Mononuclear cell (primary cell): ENCODE data around the gene ARX. TPM values are rescaled to one million over a fixed set of nuclear protein-coding genes. Genes with fewer than 3 reads are reported as not detected.

Experiments used
- H3K27me3 ChIP-seq: 2 replicates; pipeline ENCODE4 v1.6.0; 2011; ENCODE audit warnings: low read length, control low read depth; ENCODE audit not compliant: insufficient read depth
- H3K4me1 ChIP-seq: 2 replicates; pipeline ENCODE4 v1.5.1; 2011; ENCODE audit warnings: mild to moderate bottlenecking, low read length, control low read depth; ENCODE audit not compliant: insufficient read depth
- H3K4me3 ChIP-seq: 2 replicates; pipeline ENCODE4 v1.5.1; 2011; ENCODE audit warnings: mild to moderate bottlenecking, low read length, moderate library complexity
- H3K9me3 ChIP-seq: 2 replicates; pipeline ENCODE4 v1.5.1; 2011; ENCODE audit warnings: low read depth, mild to moderate bottlenecking, control low read depth, low read length
- total RNA-seq: library from RNA; depleted of rRNA; stranded (reverse); fragments of >200 nt; gene quantifications from one replicate; pipeline ENCODE4 v1.2.3, GENCODE V29; 2012

ARX gene
- total RNA-seq, 1 donor: under 0.01 TPM

GRCh38 chrX:25022499-25023325, 6.9 kb upstream of the ARX start:
- Histone ChIP-seq H3K4me3 (no peak overlapping the region), H3K9me3 (no peaks in the 10 kb centered on the region), H3K4me1 (peaks cover 19% of the 10 kb centered on the region), H3K27me3 (peaks cover 67% of the 10 kb centered on the region)

GRCh38 chrX:25020905-25021449, 5.2 kb upstream of the ARX start:
- Histone ChIP-seq H3K9me3 (no peaks in the 10 kb centered on the region), H3K4me3 (no peak overlapping the region), H3K4me1 (peaks cover 19% of the 10 kb centered on the region), H3K27me3 (peaks cover 84% of the 10 kb centered on the region)

- H3K4me1 ChIP-seq: peaks cover 19% of the 10 kb centered on the region
- no peak overlapping the region for H3K4me3 ChIP-seq
- H3K9me3 ChIP-seq: no peaks in the 10 kb centered on the region
- H3K27me3 ChIP-seq: peaks cover 83% of the 10 kb centered on the region
These were observed 4.7 kb upstream of the ARX start for GRCh38 chrX:25020391-25020904.

- Histone ChIP-seq H3K4me1 (peaks cover 19% of the 10 kb centered on the region), H3K4me3 (no peak overlapping the region), H3K9me3 (no peaks in the 10 kb centered on the region), H3K27me3 (peaks cover 88% of the 10 kb centered on the region)
These were observed 4.1 kb upstream of the ARX start for GRCh38 chrX:25019707-25020390.

GRCh38 chrX:25018682-25019081, 2.9 kb upstream of the ARX start:
- Histone ChIP-seq H3K4me1 (peaks cover 19% of the 10 kb centered on the region), H3K9me3 (no peaks in the 10 kb centered on the region)

GRCh38 chrX:25017667-25018247, 2.0 kb upstream of the ARX start:
- no peaks in the 10 kb centered on the region for H3K9me3 ChIP-seq
- H3K4me1 ChIP-seq: peaks cover 19% of the 10 kb centered on the region
- no peak overlapping the region for H3K4me3 ChIP-seq
- H3K27me3 ChIP-seq: peaks cover 81% of the 10 kb centered on the region

More at GRCh38 chrX:25018682-25019081, 2.9 kb upstream of the ARX start:
- Histone ChIP-seq H3K27me3 (peaks cover 90% of the 10 kb centered on the region), H3K4me3 (no peak overlapping the region)

- Histone ChIP-seq H3K9me3 (no peaks in the 10 kb centered on the region), H3K4me1 (peaks cover 19% of the 10 kb centered on the region), H3K27me3 (peaks cover 78% of the 10 kb centered on the region), H3K4me3 (no peak overlapping the region)
These were observed 1.3 kb upstream of the ARX start for GRCh38 chrX:25016938-25017598.

GRCh38 chrX:25016361-25016671, 551 bp upstream of the ARX start:
- H3K4me3 ChIP-seq: no peak overlapping the region
- peaks cover 78% of the 10 kb centered on the region for H3K27me3 ChIP-seq
- peaks cover 17% of the 10 kb centered on the region for H3K4me1 ChIP-seq
- H3K9me3 ChIP-seq: no peaks in the 10 kb centered on the region

GRCh38 chrX:25014366-25014838, 1.4 kb downstream of the ARX start:
- no peaks in the 10 kb centered on the region for H3K4me1 ChIP-seq
- H3K9me3 ChIP-seq: no peaks in the 10 kb centered on the region
- no peak overlapping the region for H3K4me3 ChIP-seq
- peaks cover 81% of the 10 kb centered on the region for H3K27me3 ChIP-seq

- Histone ChIP-seq H3K27me3 (peaks cover 81% of the 10 kb centered on the region), H3K9me3 (no peaks in the 10 kb centered on the region), H3K4me3 (no peak overlapping the region)
These were observed 2.0 kb downstream of the ARX start for GRCh38 chrX:25013632-25014365.

GRCh38 chrX:25012793-25013631, 2.8 kb downstream of the ARX start:
- Histone ChIP-seq H3K27me3 (peaks cover 83% of the 10 kb centered on the region), H3K4me3 (no peak overlapping the region), H3K9me3 (no peaks in the 10 kb centered on the region), H3K4me1 (no peaks in the 10 kb centered on the region)

More at GRCh38 chrX:25013632-25014365, 2.0 kb downstream of the ARX start:
- no peaks in the 10 kb centered on the region for H3K4me1 ChIP-seq

- Histone ChIP-seq H3K4me1 (no peaks in the 10 kb centered on the region), H3K9me3 (no peaks in the 10 kb centered on the region), H3K4me3 (no peak overlapping the region), H3K27me3 (peaks cover 83% of the 10 kb centered on the region)
These were observed 3.4 kb downstream of the ARX start for GRCh38 chrX:25012433-25012735.

GRCh38 chrX:25011589-25012432, 4.0 kb downstream of the ARX start:
- Histone ChIP-seq H3K27me3 (peaks cover 80% of the 10 kb centered on the region), H3K4me1 (no peaks in the 10 kb centered on the region), H3K9me3 (no peaks in the 10 kb centered on the region), H3K4me3 (no peak overlapping the region)
